H9 (cell line): ENCODE data around the gene MRPL36. TPM values are rescaled to one million over a fixed set of nuclear protein-coding genes. Genes with fewer than 3 reads are reported as not detected.

Experiments used
- DNase-seq: peaks from one replicate; pipeline ENCODE4 v3.0.0-alpha.2; 2017
- H2AFZ ChIP-seq: one replicate; pipeline ENCODE4 v1.6.1; 2013; ENCODE audit warnings: mild to moderate bottlenecking, low read length, control low read depth, moderate library complexity
- H2AK5ac ChIP-seq: 2 replicates; pipeline ENCODE4 v1.6.1; 2013; ENCODE audit warnings: low read length, control low read depth, mixed read lengths; ENCODE audit not compliant: insufficient read length
- H2BK120ac ChIP-seq: one replicate; pipeline ENCODE4 v1.6.1; 2013; ENCODE audit warnings: low read depth, mild to moderate bottlenecking, low read length, control low read depth, inconsistent platforms; ENCODE audit not compliant: poor library complexity, severe bottlenecking
- H2BK12ac ChIP-seq: 2 replicates; pipeline ENCODE4 v1.6.1; 2013; ENCODE audit warnings: low read length, control low read depth, mixed read lengths, low read depth; ENCODE audit not compliant: insufficient read length
- H2BK15ac ChIP-seq: 2 replicates; pipeline ENCODE4 v1.6.1; 2013; ENCODE audit warnings: low read depth, low read length, control low read depth
- H2BK20ac ChIP-seq: one replicate; pipeline ENCODE4 v1.6.1; 2013; ENCODE audit warnings: low read depth, mild to moderate bottlenecking, low read length, control low read depth, inconsistent platforms; ENCODE audit not compliant: poor library complexity, severe bottlenecking
- H2BK5ac ChIP-seq: 2 replicates; pipeline ENCODE4 v1.6.1; 2013; ENCODE audit warnings: low read length, control low read depth, mixed read lengths; ENCODE audit not compliant: insufficient read length
- H3K14ac ChIP-seq: 2 replicates; pipeline ENCODE4 v1.6.1; 2013; ENCODE audit warnings: low read length, control low read depth; ENCODE audit not compliant: insufficient read depth
- H3K18ac ChIP-seq: 2 replicates; pipeline ENCODE4 v1.6.1; 2013; ENCODE audit warnings: low read depth, mild to moderate bottlenecking, mixed read lengths, low read length, control low read depth; ENCODE audit not compliant: insufficient read length
- H3K23ac ChIP-seq: 2 replicates; pipeline ENCODE4 v1.6.1; 2013; ENCODE audit warnings: low read length, control low read depth, mixed read lengths, low read depth; ENCODE audit not compliant: insufficient read length
- H3K23me2 ChIP-seq: 2 replicates; pipeline ENCODE4 v1.6.1; 2013; ENCODE audit warnings: low read depth, mild to moderate bottlenecking, mixed read lengths, low read length, control low read depth; ENCODE audit not compliant: insufficient read length, poor library complexity, severe bottlenecking
- H3K27ac ChIP-seq: 2 replicates; pipeline ENCODE4 v1.5.1; 2013; ENCODE audit warnings: low read length, control low read depth, mixed read lengths, low read depth; ENCODE audit not compliant: insufficient read length
- H3K27me3 ChIP-seq: 2 replicates; pipeline ENCODE4 v1.6.1; 2013; ENCODE audit warnings: low read length, control low read depth, inconsistent platforms; ENCODE audit not compliant: insufficient read depth
- H3K4ac ChIP-seq: 2 replicates; pipeline ENCODE4 v1.6.1; 2013; ENCODE audit warnings: low read depth, mild to moderate bottlenecking, control low read depth, inconsistent platforms, low read length, moderate library complexity
- H3K4me1 ChIP-seq: 2 replicates; pipeline ENCODE4 v1.6.1; 2013; ENCODE audit warnings: low read length, control low read depth, inconsistent platforms; ENCODE audit not compliant: insufficient read depth
- H3K4me2 ChIP-seq: 2 replicates; pipeline ENCODE4 v1.6.1; 2013; ENCODE audit warnings: low read length, control low read depth, mixed read lengths; ENCODE audit not compliant: insufficient read length, insufficient read depth
- H3K56ac ChIP-seq: 2 replicates; pipeline ENCODE4 v1.6.1; 2013; ENCODE audit warnings: low read depth, mild to moderate bottlenecking, mixed read lengths, low read length, control low read depth; ENCODE audit not compliant: insufficient read length
- H3K79me1 ChIP-seq: 2 replicates; pipeline ENCODE4 v1.6.1; 2013; ENCODE audit warnings: low read depth, mild to moderate bottlenecking, moderate library complexity, low read length, control low read depth, inconsistent platforms; ENCODE audit not compliant: insufficient read depth, poor library complexity, severe bottlenecking
- H3K79me2 ChIP-seq: 2 replicates; pipeline ENCODE4 v1.6.1; 2013; ENCODE audit warnings: low read length, control low read depth, inconsistent platforms; ENCODE audit not compliant: insufficient read depth
- H3K9ac ChIP-seq: 2 replicates; pipeline ENCODE4 v1.6.1; 2013; ENCODE audit warnings: low read length, control low read depth, mixed read lengths; ENCODE audit not compliant: insufficient read length; ENCODE audit errors: extremely low read depth
- H3K9me3 ChIP-seq: one replicate; pipeline ENCODE4 v1.6.1; 2013; ENCODE audit warnings: low read depth, low read length, inconsistent platforms; ENCODE audit not compliant: control insufficient read depth
- H3T11ph ChIP-seq: one replicate; pipeline ENCODE4 v1.6.1; 2013; ENCODE audit warnings: mild to moderate bottlenecking, low read length, control low read depth, inconsistent platforms
- H4K20me1 ChIP-seq: one replicate; pipeline ENCODE4 v1.6.1; 2013; ENCODE audit not compliant: control insufficient read depth, insufficient read length, insufficient read depth
- H4K5ac ChIP-seq: 2 replicates; pipeline ENCODE4 v1.6.1; 2013; ENCODE audit warnings: low read depth, mild to moderate bottlenecking, mixed read lengths, low read length, control low read depth; ENCODE audit not compliant: insufficient read length
- H4K8ac ChIP-seq: replicated peaks from 2 replicates; pipeline ENCODE4 v1.6.1; 2013; ENCODE audit warnings: low read length, control low read depth, mixed read lengths, low read depth; ENCODE audit not compliant: insufficient read length
- H4K91ac ChIP-seq: 2 replicates; pipeline ENCODE4 v1.6.1; 2013; ENCODE audit warnings: low read depth, mild to moderate bottlenecking, moderate library complexity, mixed read lengths, low read length, control low read depth; ENCODE audit not compliant: insufficient read length
- H3K27ac Mint-ChIP-seq, 3 experiments: 2 replicates in 2 of 3; 3 replicates in 1 of 3; pipeline ENCODE4 v1.8.0; 2020 to 2021; ENCODE audit warnings: mixed read lengths in 3 of 3, mild to moderate bottlenecking in 1 of 3, moderate library complexity in 1 of 3
- H3K27me3 Mint-ChIP-seq: 2 replicates; pipeline ENCODE4 v1.8.0; 2021; ENCODE audit warnings: low read depth, mild to moderate bottlenecking, moderate library complexity, mixed read lengths
- H3K36me3 Mint-ChIP-seq, 3 experiments: 2 replicates in 2 of 3; 3 replicates in 1 of 3; pipeline ENCODE4 v1.8.0; 2020 to 2021; ENCODE audit warnings: low read depth in 3 of 3, mixed read lengths in 3 of 3; ENCODE audit not compliant: insufficient read depth in 1 of 3
- H3K4me1 Mint-ChIP-seq, 2 experiments: 2 replicates each; pipeline ENCODE4 v1.8.0; 2020; ENCODE audit warnings: mixed read lengths in 2 of 2
- H3K4me3 Mint-ChIP-seq, 2 experiments: 2 replicates in 1 of 2; 3 replicates in 1 of 2; pipeline ENCODE4 v1.8.0; 2020 to 2021; ENCODE audit warnings: mild to moderate bottlenecking in 2 of 2, mixed read lengths in 2 of 2, moderate library complexity in 1 of 2
- H3K9me3 Mint-ChIP-seq, 2 experiments: 2 replicates in 1 of 2; 3 replicates in 1 of 2; pipeline ENCODE4 v1.8.0; 2020; ENCODE audit warnings: mild to moderate bottlenecking in 2 of 2, mixed read lengths in 2 of 2, moderate library complexity in 1 of 2
- CTCF ChIP-seq: fragments of 200-600 bp; sonication (generic); conservative IDR thresholded peaks from 3 replicates; pipeline ENCODE4 v1.8.0; 2021; ENCODE audit warnings: antibody characterized with exemption, mild to moderate bottlenecking
- WGBS: extraction: QIAGEN DNeasy Blood & Tissue Kit; methylation state at CpG from one replicate; pipeline ENCODE4 v1.1.7; 2013; ENCODE audit warnings: missing lambda C conversion rate, low lambda C conversion rate, mixed read lengths; ENCODE audit not compliant: insufficient read length; ENCODE audit errors: extremely low coverage; 5-methylcytosine and 5-hydroxymethylcytosine counted together
- total RNA-seq: library from RNA; stranded (reverse); gene quantifications from 2 replicates; pipeline ENCODE4 v1.2.1, GENCODE V29; 2021

MRPL36 gene
- total RNA-seq, 1 experiment from 2014 or later, result 67.3 TPM

- no peak overlapping the region for H2BK120ac ChIP-seq
- Mint-ChIP-seq H3K4me1 (no peaks in the 10 kb centered on the region), H3K27ac (no peak overlapping the region), H3K27me3 (peaks cover 2% of the 10 kb centered on the region; the same call in 1 of the 2 replicates), H3K36me3 (no peaks in the 10 kb centered on the region), H3K9me3 (peaks cover under 1% of the 10 kb centered on the region in 2 experiments; a peak in 4 of 5 replicates), H3K4me3 (no peak overlapping the region)
- H3K56ac ChIP-seq, result no peak overlapping the region
- no peak for TF ChIP-seq CTCF
- H4K20me1 ChIP-seq, result no peaks in the 10 kb centered on the region
- H3K9me3 ChIP-seq, result no peaks in the 10 kb centered on the region
- no peaks in the 10 kb centered on the region for H3K79me1 ChIP-seq
- H2BK15ac ChIP-seq, result no peak overlapping the region
- H4K91ac ChIP-seq, result no peak overlapping the region
- H3K18ac ChIP-seq, result no peak overlapping the region
- H2BK12ac ChIP-seq, result no peak overlapping the region
- no peaks in the 10 kb centered on the region for H3K4me1 ChIP-seq
- DNase-seq, result no peak
- no peak overlapping the region for H3K9ac ChIP-seq
- no peak overlapping the region for H4K8ac ChIP-seq
- H3K23ac ChIP-seq, result no peak overlapping the region
- H4K5ac ChIP-seq, result no peak overlapping the region
- H2AFZ ChIP-seq, result no peak overlapping the region
- H2BK5ac ChIP-seq, result no peak overlapping the region
- WGBS, result no CpG with 5 or more reads among the region's 6 CpGs
- no peak overlapping the region; the same call in 1 of the 2 replicates for H3K4ac ChIP-seq
- no peak overlapping the region for H2AK5ac ChIP-seq
- H3K23me2 ChIP-seq, result no peaks in the 10 kb centered on the region
- no peak overlapping the region for H3T11ph ChIP-seq
- H3K79me2 ChIP-seq, result no peaks in the 10 kb centered on the region
- no peak overlapping the region for H3K27ac ChIP-seq
- H3K4me2 ChIP-seq, result no peak overlapping the region
- H3K14ac ChIP-seq, result no peak overlapping the region; the same call in 1 of the 2 replicates
- no peak overlapping the region for H2BK20ac ChIP-seq
- H3K27me3 ChIP-seq, result no peaks in the 10 kb centered on the region
Measured at GRCh38 chr5:1781107-1781506, 18.5 kb downstream of the MRPL36 start.
